ENCODE data around the gene NTN5. TPM values are rescaled to one million over a fixed set of nuclear protein-coding genes. Genes with fewer than 3 reads are reported as not detected.
"Not testable (repeated sequence)": the region's sequence is repeated elsewhere in the genome, so short reads cannot be mapped to it uniquely, and the experiment has no call there.

Gene NTN5
- total and polyA plus RNA-seq, 8 donors = 1.3 TPM; not detected in 7

DNA sequence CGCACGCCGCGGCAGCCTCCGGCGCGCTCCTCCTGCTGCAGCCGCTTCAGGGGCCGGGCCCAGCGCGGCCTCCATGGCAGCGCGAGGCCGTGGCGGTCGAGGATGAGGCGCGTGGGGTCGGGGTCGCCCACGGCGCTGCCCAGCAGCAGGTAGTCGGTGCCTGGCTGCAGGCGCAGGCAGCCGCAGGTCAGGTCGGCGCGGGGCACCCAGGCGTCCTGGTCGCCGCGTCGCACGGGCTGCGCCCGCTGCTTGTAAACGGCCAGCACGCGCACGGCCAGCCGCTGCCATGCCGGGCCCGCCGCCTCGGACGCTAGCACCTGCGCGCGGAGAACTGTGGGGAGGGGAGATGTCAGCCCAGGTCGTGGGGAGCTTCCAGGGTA lies 11.1 kb downstream of the NTN5 start:
- H3K36me3 ChIP-seq = no peaks in the 10 kb centered on the region
- no peak overlapping the region for H3K27ac ChIP-seq
- no peak overlapping the region for H3K4me3 ChIP-seq
- WGBS, 5 donors = 88 to 93% (median 92%) methylated on average over 39 to 50 of the region's 50 CpGs
- peaks cover 0 to 18% (median 6%) of the 10 kb centered on the region in 4 donors for H3K4me1 ChIP-seq
- no peak for DNase-seq
- H3K9me3 ChIP-seq = no peaks in the 10 kb centered on the region
- H3K27me3 ChIP-seq = no peaks in the 10 kb centered on the region
- intact Hi-C loops (cut with DNase I; ENCODE audit: low total_unique reads) = no loop called here
- TF ChIP-seq EP300 (IDR thresholded peaks at IDR 0.05) (no peak), POLR2A (IDR thresholded peaks at IDR 0.05) (no peak), POLR2AphosphoS5 (IDR thresholded peaks at IDR 0.05) (no peak)
- TF ChIP-seq, protein P1, sequence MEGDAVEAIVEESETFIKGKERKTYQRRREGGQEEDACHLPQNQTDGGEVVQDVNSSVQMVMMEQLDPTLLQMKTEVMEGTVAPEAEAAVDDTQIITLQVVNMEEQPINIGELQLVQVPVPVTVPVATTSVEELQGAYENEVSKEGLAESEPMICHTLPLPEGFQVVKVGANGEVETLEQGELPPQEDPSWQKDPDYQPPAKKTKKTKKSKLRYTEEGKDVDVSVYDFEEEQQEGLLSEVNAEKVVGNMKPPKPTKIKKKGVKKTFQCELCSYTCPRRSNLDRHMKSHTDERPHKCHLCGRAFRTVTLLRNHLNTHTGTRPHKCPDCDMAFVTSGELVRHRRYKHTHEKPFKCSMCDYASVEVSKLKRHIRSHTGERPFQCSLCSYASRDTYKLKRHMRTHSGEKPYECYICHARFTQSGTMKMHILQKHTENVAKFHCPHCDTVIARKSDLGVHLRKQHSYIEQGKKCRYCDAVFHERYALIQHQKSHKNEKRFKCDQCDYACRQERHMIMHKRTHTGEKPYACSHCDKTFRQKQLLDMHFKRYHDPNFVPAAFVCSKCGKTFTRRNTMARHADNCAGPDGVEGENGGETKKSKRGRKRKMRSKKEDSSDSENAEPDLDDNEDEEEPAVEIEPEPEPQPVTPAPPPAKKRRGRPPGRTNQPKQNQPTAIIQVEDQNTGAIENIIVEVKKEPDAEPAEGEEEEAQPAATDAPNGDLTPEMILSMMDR (IDR thresholded peaks at IDR 0.05) = no peak

DNA sequence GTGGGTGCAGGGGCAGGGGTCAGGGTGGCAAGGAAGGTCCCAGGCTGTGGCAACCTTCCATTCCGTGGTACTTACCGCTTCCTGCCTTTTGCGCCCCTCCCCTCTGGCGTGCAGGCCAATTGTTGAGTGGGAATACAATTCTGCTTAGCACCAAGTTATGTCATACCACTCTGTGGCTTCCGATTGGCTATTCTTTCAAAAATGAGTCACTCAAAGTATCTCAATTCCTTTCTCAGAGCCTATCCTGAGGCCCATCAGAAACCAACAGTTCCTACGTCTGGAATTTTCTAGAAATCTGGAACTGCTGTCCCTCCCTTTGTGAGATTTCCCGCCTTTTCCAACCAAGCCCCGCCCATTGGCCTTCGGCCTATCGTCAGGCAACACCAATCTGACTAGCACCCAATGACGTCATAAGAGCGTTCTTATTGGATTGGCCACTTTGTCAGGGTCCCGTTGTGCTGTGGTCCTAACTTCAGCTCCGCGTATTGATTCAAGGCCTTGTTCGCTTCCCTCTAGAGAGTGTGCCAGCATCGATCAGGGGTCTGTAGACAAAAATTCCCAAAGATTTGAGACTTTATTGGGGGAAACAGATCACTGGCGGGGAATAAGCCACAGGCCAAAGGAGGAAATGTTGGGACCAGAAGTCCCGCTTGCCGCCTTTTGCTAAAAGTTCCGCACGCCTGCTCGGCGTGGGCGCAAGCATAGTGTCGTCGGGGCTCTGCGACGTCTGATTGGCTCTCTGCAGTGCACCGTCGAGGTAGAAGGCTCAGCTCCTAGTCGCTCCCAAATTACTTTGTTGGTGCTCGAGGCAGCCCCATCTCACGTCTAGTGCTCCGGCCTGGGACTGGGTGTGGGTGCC lies 11.7 kb downstream of the NTN5 start:
- H3K9me3 ChIP-seq = no peaks in the 10 kb centered on the region
- peaks cover 0 to 18% (median 6%) of the 10 kb centered on the region in 4 donors for H3K4me1 ChIP-seq
- H3K27me3 ChIP-seq = no peaks in the 10 kb centered on the region
- peak in 1 of 3 donors; percentile 7 for TF ChIP-seq POLR2AphosphoS5 (IDR thresholded peaks at IDR 0.05)
- TF ChIP-seq, protein P1 (IDR thresholded peaks at IDR 0.05) = no peak
- H3K27ac ChIP-seq = peak overlapping the region in 4 of 5 donors; percentile 24 to 75 (median 56)
- intact Hi-C loops (cut with DNase I; ENCODE audit: low total_unique reads) = no loop called here
- DNase-seq = peak; percentile 92 to 93
- no peak overlapping the region for H3K4me3 ChIP-seq
- 52 to 65% (median 57%) methylated on average over 29 to 35 of the region's 35 CpGs for WGBS, 5 donors
- H3K36me3 ChIP-seq = no peaks in the 10 kb centered on the region

DNA sequence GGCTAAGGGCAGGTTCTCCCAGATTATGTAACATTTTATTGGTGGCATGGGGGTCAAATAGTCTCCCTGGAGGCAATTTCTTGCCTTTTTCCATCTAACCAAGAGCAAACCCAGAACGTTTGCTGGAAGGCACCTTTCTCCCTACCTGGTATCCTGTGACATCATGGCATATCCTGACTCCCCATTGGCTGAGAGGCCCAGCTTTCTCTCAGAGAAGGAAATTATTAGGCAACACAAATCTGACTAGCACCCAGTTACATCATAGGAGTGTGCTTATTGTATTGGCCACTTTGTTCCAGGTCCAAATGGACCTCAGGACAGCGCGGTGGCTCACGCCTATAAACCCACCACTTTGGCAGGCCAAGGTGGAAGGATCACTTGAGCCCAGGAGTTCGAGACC lies 13.0 kb downstream of the NTN5 start:
- 78 to 82% (median 82%) methylated on average over 5 of the region's 5 CpGs for WGBS, 5 donors
- Histone ChIP-seq H3K4me3 (no peak overlapping the region), H3K9me3 (no peaks in the 10 kb centered on the region), H3K36me3 (no peaks in the 10 kb centered on the region), H3K4me1 (peaks cover 0 to 18% (median 6%) of the 10 kb centered on the region in 4 donors), H3K27me3 (no peaks in the 10 kb centered on the region), H3K27ac (no peak overlapping the region)
- DNase-seq = peak in 1 of 2 donors; percentile 46
- TF ChIP-seq POLR2A (IDR thresholded peaks at IDR 0.05) (no peak), EP300 (IDR thresholded peaks at IDR 0.05) (no peak), POLR2AphosphoS5 (IDR thresholded peaks at IDR 0.05) (no peak)
- TF ChIP-seq, protein P1 (IDR thresholded peaks at IDR 0.05) = no peak
- intact Hi-C loops (cut with DNase I; ENCODE audit: low total_unique reads) = no loop called here

DNA sequence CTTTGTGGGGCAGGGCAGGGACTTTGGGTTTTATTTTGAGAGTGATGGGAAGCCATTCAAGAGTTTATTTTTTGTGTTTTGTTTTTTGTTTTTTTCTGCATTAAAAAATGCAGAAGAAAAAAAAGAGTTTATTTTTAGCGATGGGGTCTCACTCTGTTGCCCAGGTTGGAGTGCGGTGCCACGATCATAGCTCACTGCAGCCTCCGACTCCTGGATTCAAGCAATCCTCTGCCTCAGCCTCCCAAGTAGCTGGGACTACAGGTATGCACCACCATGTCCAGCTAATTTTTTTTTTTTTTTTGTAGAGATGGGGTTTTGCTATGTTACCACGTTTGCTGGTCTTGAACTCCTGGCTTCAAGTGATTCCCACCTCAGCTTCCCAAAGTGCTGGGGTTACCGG lies 14.3 kb downstream of the NTN5 start:
- 93 to 98% (median 96%) methylated on average over 6 of the region's 6 CpGs for WGBS, 5 donors
- TF ChIP-seq POLR2A (IDR thresholded peaks at IDR 0.05) = no peak
- TF ChIP-seq EP300 (IDR thresholded peaks at IDR 0.05) = no peak
- TF ChIP-seq, protein P1 (IDR thresholded peaks at IDR 0.05) = no peak
- TF ChIP-seq POLR2AphosphoS5 (IDR thresholded peaks at IDR 0.05) = no peak
- no peaks in the 10 kb centered on the region for H3K27me3 ChIP-seq
- H3K9me3 ChIP-seq = no peaks in the 10 kb centered on the region
- no peak overlapping the region for H3K4me3 ChIP-seq
- H3K36me3 ChIP-seq = no peaks in the 10 kb centered on the region
- H3K4me1 ChIP-seq = peaks cover 0 to 18% (median 8%) of the 10 kb centered on the region in 4 donors
- H3K27ac ChIP-seq = no peak overlapping the region
- no peak for DNase-seq
- intact Hi-C loops (cut with DNase I; ENCODE audit: low total_unique reads) = no loop called here

DNA sequence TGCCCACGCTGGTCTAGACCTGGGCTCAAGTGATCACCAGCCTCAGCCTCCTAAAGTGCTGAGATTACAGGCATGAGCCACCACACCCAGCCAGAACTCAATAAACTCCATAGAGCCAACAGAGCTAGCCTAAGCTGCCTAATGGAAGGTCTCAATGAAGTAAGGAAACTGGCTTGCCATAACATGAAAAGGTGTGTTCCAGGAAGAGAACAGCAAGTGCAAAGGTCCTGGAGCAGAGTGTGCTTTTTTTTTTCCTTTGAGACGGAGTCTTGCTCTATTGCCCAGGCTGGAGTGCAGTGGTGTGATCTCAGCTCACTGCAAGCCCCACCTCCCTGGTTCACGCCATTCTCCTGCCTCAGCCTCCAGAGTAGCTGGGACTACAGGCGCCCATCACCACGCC lies 15.0 kb downstream of the NTN5 start:
- not testable (repeated sequence) for H3K27me3 ChIP-seq, DNase-seq
- WGBS, 5 donors = 90 to 94% (median 91%) methylated on average over 4 to 5 of the region's 5 CpGs

More for the DNA sequence above, 15.0 kb downstream of the NTN5 start:
- H3K4me1 ChIP-seq = peaks cover 0 to 22% (median 8%) of the 10 kb centered on the region in 4 donors
- H3K27ac ChIP-seq; H3K4me3 ChIP-seq; H3K9me3 ChIP-seq; intact Hi-C loops (cut with DNase I; ENCODE audit: low total_unique reads); H3K36me3 ChIP-seq: not testable (repeated sequence)
